ENCODE results near the gene PIK3CB.
"Not testable (repeated sequence)": the region's sequence is repeated elsewhere in the genome, so short reads cannot be mapped to it uniquely, and the experiment has no call there.

Gene PIK3CB

DNA sequence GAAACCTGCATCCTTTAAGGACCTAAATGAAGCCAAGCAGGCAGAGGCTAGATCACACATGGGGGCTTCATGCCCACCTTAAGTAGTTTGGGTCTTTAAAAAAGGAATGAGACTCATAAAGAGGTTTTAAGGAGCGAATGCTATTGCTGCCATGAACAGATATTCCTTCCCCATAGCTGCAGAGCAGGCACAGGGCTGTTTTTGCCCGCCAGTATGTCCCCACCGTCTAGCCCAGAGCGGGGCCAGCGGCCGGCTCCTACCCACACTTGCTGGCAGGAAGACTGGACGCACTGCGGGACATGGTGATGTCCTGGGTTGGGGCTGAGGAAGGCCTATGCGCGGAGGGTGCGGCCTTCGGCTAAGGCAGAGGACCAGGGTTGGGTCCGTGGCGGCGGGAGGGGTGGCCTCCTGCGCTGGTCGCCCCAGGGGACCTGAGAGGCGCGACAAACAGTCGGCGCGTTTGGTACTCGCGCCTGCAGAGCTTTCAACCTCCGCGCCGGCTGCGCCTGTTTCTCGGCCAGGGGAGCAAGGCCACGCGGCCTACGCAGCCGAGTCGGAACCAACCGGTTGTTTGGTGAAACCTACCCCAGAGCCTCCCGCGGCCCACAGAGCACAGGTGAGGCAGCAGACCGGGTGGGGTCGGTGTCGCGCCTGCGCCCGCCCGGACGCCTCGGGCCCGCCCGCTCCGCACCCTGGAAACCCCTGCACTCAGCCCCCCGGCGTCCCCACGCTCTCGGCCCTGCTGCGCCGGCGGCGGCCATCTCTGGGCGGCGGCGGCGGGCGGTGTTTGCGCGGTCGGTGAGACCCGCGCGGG is 226.2 kb downstream of the PIK3CB start, which contains the start of gene FAIM:
TSS of gene FAIM (plus strand) at position 450 of the 814 bp plus-strand sequence. CDS start 10,956 bp downstream, outside the sequence.
- DNase-seq (ENCODE audit: low read depth): peak; percentile 44

DNA sequence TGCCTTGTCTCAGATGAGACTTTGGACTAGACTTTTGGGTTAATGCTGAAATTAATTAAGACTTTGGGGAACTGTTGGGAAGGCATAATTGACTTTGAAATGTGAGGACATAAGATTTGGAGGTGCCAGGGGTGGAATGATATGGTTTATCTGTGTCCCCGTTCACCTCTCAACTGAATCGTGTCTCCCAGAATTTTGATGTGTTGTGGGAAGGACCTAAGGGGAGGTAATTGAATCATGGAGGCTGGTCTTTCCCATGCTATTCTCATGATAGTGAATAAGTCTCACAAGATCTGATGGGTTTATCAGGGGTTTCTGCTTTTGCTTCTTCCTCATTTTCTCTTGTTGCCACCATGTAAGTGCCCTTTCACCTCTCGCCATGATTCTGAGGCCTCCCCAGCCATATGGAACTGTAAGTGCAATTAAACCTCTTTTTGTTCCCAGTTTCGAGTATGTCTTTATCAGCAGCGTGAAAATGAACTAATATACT is 230.6 kb downstream of the PIK3CB start:
- DNase-seq (ENCODE audit: low read depth): not testable (repeated sequence)
